KMS-11 (cell line): Measurements from ENCODE around the gene DNAJC3.
"Not testable (repeated sequence)": the region's sequence is repeated elsewhere in the genome, so short reads cannot be mapped to it uniquely, and the experiment has no call there.

Experiments used
- H2AFZ ChIP-seq: fragments of 200-600 bp; sonication (generic); 2 replicates; pipeline ENCODE4 v1.6.1; 2016; ENCODE audit warnings: antibody characterized with exemption, mixed run types, low read depth
- H3K27ac ChIP-seq: fragments of 200-600 bp; sonication (generic); 2 replicates; pipeline ENCODE4 v1.6.1; 2016; ENCODE audit warnings: mild to moderate bottlenecking, mixed run types
- H3K27me3 ChIP-seq: fragments of 200-600 bp; sonication (generic); 2 replicates; pipeline ENCODE4 v1.6.1; 2017; ENCODE audit warnings: mild to moderate bottlenecking, low read depth, mixed run types, moderate library complexity; ENCODE audit not compliant: insufficient read depth
- H3K36me3 ChIP-seq: fragments of 200-600 bp; sonication (generic); 2 replicates; pipeline ENCODE4 v1.6.1; 2017; ENCODE audit warnings: mild to moderate bottlenecking, mixed run types; ENCODE audit not compliant: insufficient read depth
- H3K4me1 ChIP-seq: fragments of 200-600 bp; sonication (generic); 2 replicates; pipeline ENCODE4 v1.6.1; 2016; ENCODE audit warnings: mild to moderate bottlenecking, low read depth, mixed run types; ENCODE audit not compliant: poor library complexity, severe bottlenecking
- H3K4me2 ChIP-seq: fragments of 200-600 bp; sonication (generic); 2 replicates; pipeline ENCODE4 v1.7.0; 2016; ENCODE audit warnings: mild to moderate bottlenecking, mixed run types
- H3K4me3 ChIP-seq: fragments of 200-600 bp; sonication (generic); IDR thresholded peaks from 2 replicates; pipeline ENCODE4 v1.6.1; 2017; ENCODE audit warnings: low read depth, low read length, mixed read lengths; ENCODE audit not compliant: insufficient read depth
- H3K79me2 ChIP-seq: fragments of 200-600 bp; sonication (generic); 2 replicates; pipeline ENCODE4 v1.6.1; 2016; ENCODE audit warnings: low read depth, mixed run types; ENCODE audit not compliant: insufficient read depth
- H3K9ac ChIP-seq: fragments of 200-600 bp; sonication (generic); 2 replicates; pipeline ENCODE4 v1.6.1; 2016; ENCODE audit warnings: mild to moderate bottlenecking, mixed run types
- H4K20me1 ChIP-seq: fragments of 200-600 bp; sonication (generic); 2 replicates; pipeline ENCODE4 v1.6.1; 2016; ENCODE audit warnings: mild to moderate bottlenecking, mixed run types; ENCODE audit not compliant: insufficient read depth
- TF ChIP-seq, protein P1 (sequence below): fragments of 200-600 bp; sonication (generic); conservative IDR thresholded peaks from 2 replicates; pipeline ENCODE4 v1.6.1; 2017; ENCODE audit warnings: low read depth, mild to moderate bottlenecking, antibody characterized with exemption, low read length, moderate library complexity, mixed read lengths

DNAJC3 gene

GRCh38 chr13:95788100-95788463, 111.1 kb downstream of the DNAJC3 start:
- no peak overlapping the region for H3K9ac ChIP-seq
- H3K79me2 ChIP-seq, result no peaks in the 10 kb centered on the region
- peaks cover 15% of the 10 kb centered on the region for H3K4me1 ChIP-seq
- peaks cover 3% of the 10 kb centered on the region; the same call in 1 of the 2 replicates for H3K36me3 ChIP-seq
- H3K27ac ChIP-seq, result no peak overlapping the region
- no peak overlapping the region for H3K4me3 ChIP-seq
- H4K20me1 ChIP-seq, result no peaks in the 10 kb centered on the region
- H3K27me3 ChIP-seq, result no peaks in the 10 kb centered on the region
- TF ChIP-seq, protein P1, sequence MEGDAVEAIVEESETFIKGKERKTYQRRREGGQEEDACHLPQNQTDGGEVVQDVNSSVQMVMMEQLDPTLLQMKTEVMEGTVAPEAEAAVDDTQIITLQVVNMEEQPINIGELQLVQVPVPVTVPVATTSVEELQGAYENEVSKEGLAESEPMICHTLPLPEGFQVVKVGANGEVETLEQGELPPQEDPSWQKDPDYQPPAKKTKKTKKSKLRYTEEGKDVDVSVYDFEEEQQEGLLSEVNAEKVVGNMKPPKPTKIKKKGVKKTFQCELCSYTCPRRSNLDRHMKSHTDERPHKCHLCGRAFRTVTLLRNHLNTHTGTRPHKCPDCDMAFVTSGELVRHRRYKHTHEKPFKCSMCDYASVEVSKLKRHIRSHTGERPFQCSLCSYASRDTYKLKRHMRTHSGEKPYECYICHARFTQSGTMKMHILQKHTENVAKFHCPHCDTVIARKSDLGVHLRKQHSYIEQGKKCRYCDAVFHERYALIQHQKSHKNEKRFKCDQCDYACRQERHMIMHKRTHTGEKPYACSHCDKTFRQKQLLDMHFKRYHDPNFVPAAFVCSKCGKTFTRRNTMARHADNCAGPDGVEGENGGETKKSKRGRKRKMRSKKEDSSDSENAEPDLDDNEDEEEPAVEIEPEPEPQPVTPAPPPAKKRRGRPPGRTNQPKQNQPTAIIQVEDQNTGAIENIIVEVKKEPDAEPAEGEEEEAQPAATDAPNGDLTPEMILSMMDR, result no peak
- no peak overlapping the region for H2AFZ ChIP-seq
- H3K4me2 ChIP-seq, result no peak overlapping the region

DNA sequence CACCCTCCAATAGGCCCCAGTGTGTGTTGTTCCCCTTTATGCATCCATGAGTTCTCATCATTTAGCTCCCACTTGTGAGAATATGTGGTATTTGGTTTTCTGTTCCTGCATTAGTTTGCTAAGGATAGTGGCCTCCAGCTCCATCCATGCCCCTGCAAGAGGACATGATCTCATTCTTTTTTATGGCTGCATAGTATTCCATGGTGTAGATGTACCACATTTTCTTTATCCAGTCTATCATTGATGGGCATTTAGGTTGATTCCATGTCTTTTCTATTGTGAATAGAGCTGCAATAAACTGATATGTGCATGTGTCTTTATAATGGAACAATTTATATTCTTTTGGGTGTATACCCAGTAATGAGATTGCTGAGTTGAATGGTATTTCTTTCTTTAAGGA, 112.4 kb downstream of the DNAJC3 start:
- not testable (repeated sequence) for H2AFZ ChIP-seq, H3K36me3 ChIP-seq, H3K4me3 ChIP-seq, H3K79me2 ChIP-seq, H3K27ac ChIP-seq, H4K20me1 ChIP-seq, H3K27me3 ChIP-seq, H3K9ac ChIP-seq, H3K4me2 ChIP-seq
- H3K4me1 ChIP-seq, result peaks cover 22% of the 10 kb centered on the region

- Histone ChIP-seq H3K4me2 (no peak overlapping the region), H3K4me3 (no peak overlapping the region), H3K4me1 (peaks cover 22% of the 10 kb centered on the region), H3K36me3 (peaks cover 3% of the 10 kb centered on the region; the same call in 1 of the 2 replicates), H3K9ac (no peak overlapping the region), H3K27me3 (no peaks in the 10 kb centered on the region), H3K27ac (no peak overlapping the region), H3K79me2 (no peaks in the 10 kb centered on the region), H4K20me1 (no peaks in the 10 kb centered on the region), H2AFZ (no peak overlapping the region)
- TF ChIP-seq, protein P1, result no peak
These were observed 114.3 kb downstream of the DNAJC3 start for GRCh38 chr13:95791084-95791722.

DNA sequence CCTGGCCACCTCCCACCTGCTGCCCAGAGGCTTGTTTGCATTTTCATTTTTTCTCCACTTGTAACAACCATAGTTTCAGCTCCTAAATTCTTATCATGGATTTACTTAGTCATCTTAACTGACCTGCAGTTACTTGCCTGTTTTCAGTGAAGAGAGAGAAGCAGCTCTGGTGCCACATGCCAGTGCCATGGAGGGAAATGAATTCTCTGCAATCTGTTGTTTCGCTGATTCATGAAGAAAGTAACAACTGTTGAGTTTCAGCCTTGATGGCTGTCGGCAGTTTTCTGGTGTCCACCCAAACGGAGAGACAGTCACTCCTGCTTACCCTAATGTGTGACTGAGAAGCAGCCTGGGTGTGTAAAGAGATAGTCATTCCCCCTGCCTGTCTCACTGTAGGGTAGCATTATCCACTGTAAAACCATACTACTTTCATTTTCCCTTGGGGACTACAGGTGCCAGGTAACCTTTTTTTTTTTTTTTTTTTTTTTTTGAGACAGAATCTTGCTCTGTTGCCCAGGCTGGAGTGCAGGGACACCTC, 116.1 kb downstream of the DNAJC3 start:
- no peaks in the 10 kb centered on the region for H4K20me1 ChIP-seq
- peaks cover 3% of the 10 kb centered on the region; the same call in 1 of the 2 replicates for H3K36me3 ChIP-seq
- H3K27me3 ChIP-seq, result no peaks in the 10 kb centered on the region
- H3K9ac ChIP-seq, result no peak overlapping the region
- H3K79me2 ChIP-seq, result no peaks in the 10 kb centered on the region
- H3K4me2 ChIP-seq, result peak overlapping the region; percentile 21; the same call in 1 of the 2 replicates
- H3K4me3 ChIP-seq, result no peak overlapping the region
- H3K4me1 ChIP-seq, result peaks cover 22% of the 10 kb centered on the region
- TF ChIP-seq, protein P1, result no peak
- no peak overlapping the region for H2AFZ ChIP-seq
- peak overlapping the region; percentile 36; the same call in 1 of the 2 replicates for H3K27ac ChIP-seq

- H2AFZ ChIP-seq, result no peak overlapping the region
- TF ChIP-seq, protein P1, result no peak
- no peaks in the 10 kb centered on the region for H3K79me2 ChIP-seq
- no peak overlapping the region for H3K4me3 ChIP-seq
- H3K27me3 ChIP-seq, result no peaks in the 10 kb centered on the region
- peaks cover 22% of the 10 kb centered on the region for H3K4me1 ChIP-seq
- no peak overlapping the region for H3K4me2 ChIP-seq
- H3K9ac ChIP-seq, result no peak overlapping the region
- H4K20me1 ChIP-seq, result no peaks in the 10 kb centered on the region
- H3K36me3 ChIP-seq, result peaks cover 3% of the 10 kb centered on the region; the same call in 1 of the 2 replicates
- H3K27ac ChIP-seq, result no peak overlapping the region
These were observed 116.8 kb downstream of the DNAJC3 start for GRCh38 chr13:95793781-95794180.
